Loucy (cell line): ENCODE measurements around the gene ZBTB20.
A peak's percentile ranks its signal among the peaks of the same experiment; 100 is the strongest.

Source experiments
- H2AFZ ChIP-seq: fragments of 200-600 bp; sonication (generic); 2 replicates; pipeline ENCODE4 v1.6.0; 2016; ENCODE audit warnings: antibody characterized with exemption, mild to moderate bottlenecking, low read length, moderate library complexity
- H3F3A ChIP-seq: fragments of 200-600 bp; 2 replicates; pipeline ENCODE4 v1.6.0; 2016; ENCODE audit warnings: antibody characterized with exemption, low read depth, mild to moderate bottlenecking
- H3K27me3 ChIP-seq: fragments of 200-600 bp; sonication (generic); 2 replicates; pipeline ENCODE4 v1.6.1; 2014; ENCODE audit warnings: low read length, mild to moderate bottlenecking; ENCODE audit not compliant: insufficient read depth, poor library complexity, severe bottlenecking
- H3K36me3 ChIP-seq: fragments of 200-600 bp; sonication (generic); 2 replicates; pipeline ENCODE4 v1.6.1; 2016; ENCODE audit warnings: low read length; ENCODE audit not compliant: insufficient read depth
- H3K4me1 ChIP-seq: fragments of 200-600 bp; sonication (generic); 2 replicates; pipeline ENCODE4 v1.5.1; 2014; ENCODE audit warnings: low read length, mild to moderate bottlenecking; ENCODE audit not compliant: insufficient read depth, poor library complexity, severe bottlenecking
- H3K4me2 ChIP-seq: fragments of 200-600 bp; sonication (generic); 2 replicates; pipeline ENCODE4 v1.6.0; 2014; ENCODE audit warnings: antibody characterized with exemption, low read length, low read depth, mild to moderate bottlenecking; ENCODE audit not compliant: poor library complexity, severe bottlenecking
- H3K4me3 ChIP-seq: fragments of 200-600 bp; sonication (generic); 2 replicates; pipeline ENCODE4 v1.5.1; 2014; ENCODE audit warnings: low read length, mild to moderate bottlenecking, mixed read lengths; ENCODE audit not compliant: poor library complexity, severe bottlenecking
- H3K79me2 ChIP-seq: fragments of 200-600 bp; sonication (generic); 2 replicates; pipeline ENCODE4 v1.6.1; 2014; ENCODE audit warnings: low read length; ENCODE audit not compliant: insufficient read depth
- H3K9ac ChIP-seq: fragments of 200-600 bp; sonication (generic); 2 replicates; pipeline ENCODE4 v1.6.0; 2014; ENCODE audit warnings: mild to moderate bottlenecking, low read depth, low read length, moderate library complexity; ENCODE audit not compliant: poor library complexity, severe bottlenecking
- H3K9me2 ChIP-seq: fragments of 200-600 bp; sonication (generic); replicated peaks from 2 replicates; pipeline ENCODE4 v1.6.1; 2016; ENCODE audit warnings: low read depth, low read length, mixed read lengths
- H3K9me3 ChIP-seq: fragments of 200-600 bp; sonication (generic); 2 replicates; pipeline ENCODE4 v1.6.1; 2014; ENCODE audit warnings: mild to moderate bottlenecking, antibody characterized with exemption, low read length, low read depth; ENCODE audit not compliant: insufficient read depth
- H4K20me1 ChIP-seq: fragments of 200-600 bp; sonication (generic); 2 replicates; pipeline ENCODE4 v1.6.0; 2014; ENCODE audit warnings: antibody characterized with exemption, low read length, mild to moderate bottlenecking; ENCODE audit not compliant: insufficient read depth, poor library complexity, severe bottlenecking
- EZH2phosphoT487 ChIP-seq: fragments of 200-600 bp; IDR thresholded peaks from 2 replicates; pipeline ENCODE4 v1.6.1; 2018; ENCODE audit warnings: antibody characterized with exemption, mild to moderate bottlenecking, moderate library complexity, borderline replicate concordance
- TF ChIP-seq, protein P1 (sequence below): fragments of 200-600 bp; sonication (generic); conservative IDR thresholded peaks from 2 replicates; pipeline ENCODE4 v1.5.1; 2014; ENCODE audit warnings: mild to moderate bottlenecking, antibody characterized with exemption, low read length

Gene ZBTB20

DNA sequence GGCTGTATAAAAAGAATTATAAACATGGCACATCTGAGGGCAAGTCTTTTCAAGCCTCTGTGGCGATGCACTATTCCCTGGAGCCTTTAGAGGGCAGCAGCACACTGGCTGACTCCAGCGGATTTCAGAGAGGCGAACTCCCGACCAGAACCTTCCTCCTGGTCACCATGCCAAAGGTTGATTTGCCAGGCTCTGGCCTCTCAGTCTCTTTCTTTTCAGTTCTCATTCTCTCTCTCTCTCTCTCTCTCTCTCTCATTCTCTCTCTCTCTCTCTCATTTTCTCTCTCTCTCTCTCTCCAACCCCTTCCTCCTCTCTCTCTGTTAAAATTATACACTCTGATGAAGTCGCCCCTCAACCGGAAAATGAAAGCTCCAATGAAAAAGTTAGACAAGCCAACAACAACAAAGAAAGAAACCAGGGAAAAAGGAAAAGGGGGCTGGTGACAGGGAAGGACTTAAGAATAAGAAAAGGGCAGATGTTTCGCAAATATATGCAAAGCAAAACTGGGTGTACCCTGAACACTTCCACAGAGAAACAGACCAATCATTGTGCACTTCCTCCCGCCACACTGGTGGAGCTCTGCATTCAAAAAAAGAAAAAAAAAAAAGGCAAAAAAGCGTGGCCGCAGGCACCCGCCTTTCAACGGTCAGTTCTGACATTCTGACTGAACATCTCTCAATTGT lies 763.1 kb downstream of the ZBTB20 start:
- peaks cover 17% of the 10 kb centered on the region; the same call in 1 of the 2 replicates for H3K36me3 ChIP-seq
- no peaks in the 10 kb centered on the region for H3K9me3 ChIP-seq
- no peaks in the 10 kb centered on the region for H4K20me1 ChIP-seq
- no peaks in the 10 kb centered on the region for H3F3A ChIP-seq
- no peaks in the 10 kb centered on the region for H3K9me2 ChIP-seq
- no peaks in the 10 kb centered on the region for H3K79me2 ChIP-seq
- no peaks in the 10 kb centered on the region for H3K27me3 ChIP-seq
- peaks cover 6% of the 10 kb centered on the region for H3K4me1 ChIP-seq
- peak overlapping the region; percentile 32 for H3K4me2 ChIP-seq
- no peak for TF ChIP-seq EZH2phosphoT487
- TF ChIP-seq, protein P1, sequence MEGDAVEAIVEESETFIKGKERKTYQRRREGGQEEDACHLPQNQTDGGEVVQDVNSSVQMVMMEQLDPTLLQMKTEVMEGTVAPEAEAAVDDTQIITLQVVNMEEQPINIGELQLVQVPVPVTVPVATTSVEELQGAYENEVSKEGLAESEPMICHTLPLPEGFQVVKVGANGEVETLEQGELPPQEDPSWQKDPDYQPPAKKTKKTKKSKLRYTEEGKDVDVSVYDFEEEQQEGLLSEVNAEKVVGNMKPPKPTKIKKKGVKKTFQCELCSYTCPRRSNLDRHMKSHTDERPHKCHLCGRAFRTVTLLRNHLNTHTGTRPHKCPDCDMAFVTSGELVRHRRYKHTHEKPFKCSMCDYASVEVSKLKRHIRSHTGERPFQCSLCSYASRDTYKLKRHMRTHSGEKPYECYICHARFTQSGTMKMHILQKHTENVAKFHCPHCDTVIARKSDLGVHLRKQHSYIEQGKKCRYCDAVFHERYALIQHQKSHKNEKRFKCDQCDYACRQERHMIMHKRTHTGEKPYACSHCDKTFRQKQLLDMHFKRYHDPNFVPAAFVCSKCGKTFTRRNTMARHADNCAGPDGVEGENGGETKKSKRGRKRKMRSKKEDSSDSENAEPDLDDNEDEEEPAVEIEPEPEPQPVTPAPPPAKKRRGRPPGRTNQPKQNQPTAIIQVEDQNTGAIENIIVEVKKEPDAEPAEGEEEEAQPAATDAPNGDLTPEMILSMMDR: peak; percentile 97
- H3K4me3 ChIP-seq: peak overlapping the region; percentile 14
- peak overlapping the region; percentile 18 for H3K9ac ChIP-seq
- H2AFZ ChIP-seq: peak overlapping the region; percentile 76

DNA sequence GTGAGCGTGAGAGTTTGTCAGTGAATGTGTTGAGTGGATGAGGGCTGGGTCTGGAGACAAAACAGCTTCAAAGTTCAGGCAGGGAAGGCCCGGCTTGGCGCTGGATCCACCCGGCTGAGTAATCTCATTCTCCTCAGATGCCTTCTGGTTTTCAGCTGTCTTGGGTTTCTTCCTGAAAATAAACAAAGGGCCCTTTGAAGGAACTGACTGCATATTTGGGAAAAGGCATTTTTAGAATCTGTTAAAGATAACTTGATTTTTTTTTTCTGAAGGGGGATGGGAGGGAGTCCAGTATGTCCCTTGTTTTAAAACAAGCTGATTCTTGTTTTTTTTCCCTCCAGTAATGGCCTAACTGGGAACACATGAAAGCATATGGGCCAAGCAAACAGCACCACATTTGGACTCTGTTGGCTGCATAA lies 766.8 kb downstream of the ZBTB20 start:
- Histone ChIP-seq H2AFZ (no peak overlapping the region), H3K9me3 (no peaks in the 10 kb centered on the region), H4K20me1 (no peaks in the 10 kb centered on the region), H3K9ac (no peak overlapping the region), H3K9me2 (no peaks in the 10 kb centered on the region), H3K36me3 (peaks cover 18% of the 10 kb centered on the region; the same call in 1 of the 2 replicates), H3K27me3 (no peaks in the 10 kb centered on the region), H3K4me3 (no peak overlapping the region), H3K79me2 (no peaks in the 10 kb centered on the region), H3F3A (no peaks in the 10 kb centered on the region), H3K4me2 (no peak overlapping the region), H3K4me1 (peaks cover 11% of the 10 kb centered on the region)
- TF ChIP-seq, protein P1: no peak
- TF ChIP-seq EZH2phosphoT487: no peak

DNA sequence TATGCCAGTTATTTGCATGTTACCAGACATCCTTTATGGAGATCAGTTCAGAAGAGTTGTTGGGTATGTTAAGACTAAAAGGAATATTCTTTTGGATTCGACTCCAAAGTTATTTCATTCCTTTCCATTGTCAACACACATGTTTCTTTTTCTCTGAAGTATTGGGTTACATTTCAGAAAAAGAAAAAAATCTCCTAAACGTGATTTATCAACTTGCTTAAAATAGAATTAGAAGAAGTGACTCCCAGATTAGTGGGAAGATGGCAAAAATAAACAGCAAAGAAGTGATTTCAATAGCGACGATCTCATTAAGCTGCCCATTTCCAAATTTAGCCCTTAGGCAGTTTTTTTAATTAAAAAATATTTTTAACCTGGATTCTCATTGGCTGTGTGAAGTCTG lies 767.8 kb downstream of the ZBTB20 start:
- Histone ChIP-seq H4K20me1 (no peaks in the 10 kb centered on the region), H3K9ac (no peak overlapping the region), H3K27me3 (no peaks in the 10 kb centered on the region), H3K9me2 (no peaks in the 10 kb centered on the region), H3K4me1 (peaks cover 11% of the 10 kb centered on the region), H3K9me3 (no peaks in the 10 kb centered on the region), H3F3A (no peaks in the 10 kb centered on the region), H3K4me2 (no peak overlapping the region), H3K79me2 (no peaks in the 10 kb centered on the region), H2AFZ (no peak overlapping the region), H3K36me3 (peaks cover 18% of the 10 kb centered on the region; the same call in 1 of the 2 replicates), H3K4me3 (no peak overlapping the region)
- TF ChIP-seq, protein P1: no peak
- no peak for TF ChIP-seq EZH2phosphoT487
